Inflammatory macrophage treated with lipopolysaccharide for 4 hours (primary cell): ENCODE results near the gene RCC2.

Source experiments
- DNase-seq: peaks from one replicate; pipeline ENCODE4 v3.0.0-alpha.2; 2020

RCC2 gene

GRCh38 chr1:17370618-17371017, 68.9 kb downstream of the RCC2 start:
- no peak for DNase-seq

GRCh38 chr1:17369466-17369865, 70.0 kb downstream of the RCC2 start:
- DNase-seq = no peak

GRCh38 chr1:17365293-17365692, 74.2 kb downstream of the RCC2 start:
- DNase-seq = peak; percentile 85

- no peak for DNase-seq
Observed at GRCh38 chr1:17363771-17364170, 75.7 kb downstream of the RCC2 start.

GRCh38 chr1:17363351-17363750, 76.1 kb downstream of the RCC2 start:
- no peak for DNase-seq

GRCh38 chr1:17361687-17362086, 77.8 kb downstream of the RCC2 start:
- DNase-seq = no peak

- no peak for DNase-seq
Observed at GRCh38 chr1:17360272-17360956, 79.1 kb downstream of the RCC2 start.

GRCh38 chr1:17359808-17360207, 79.7 kb downstream of the RCC2 start:
- no peak for DNase-seq

GRCh38 chr1:17359031-17359430, 80.4 kb downstream of the RCC2 start:
- DNase-seq = no peak

- no peak for DNase-seq
Observed at GRCh38 chr1:17358557-17358956, 80.9 kb downstream of the RCC2 start.
